Lower leg skin (tissue), 3 donors: ENCODE data around the gene KLHDC4.

Source experiments
- CTCF ChIP-seq, 3 donors: fragments of 450-650 bp; IDR thresholded peaks; one replicate each; pipeline ENCODE4 v1.5.1; 2016; ENCODE audit warnings: antibody characterized with exemption in 3 of 3, mild to moderate bottlenecking in 3 of 3, moderate library complexity in 2 of 3
- POLR2A ChIP-seq, 2 donors: fragments of 450-650 bp; IDR thresholded peaks; one replicate each; pipeline ENCODE4 v1.6.1; 2016 to 2017; ENCODE audit warnings: antibody characterized with exemption in 2 of 2, mild to moderate bottlenecking in 1 of 2, moderate library complexity in 1 of 2

GRCh38 chr16:87720446-87720845 lies 45.3 kb downstream of the KLHDC4 start:
- no peak for TF ChIP-seq POLR2A (IDR thresholded peaks at IDR 0.05)
- TF ChIP-seq CTCF (IDR thresholded peaks at IDR 0.05): no peak
